GM12891 (cell line): ENCODE measurements around the gene PRMT6.
"Not testable (repeated sequence)": the region's sequence is repeated elsewhere in the genome, so short reads cannot be mapped to it uniquely, and the experiment has no call there.

Source experiments
- POLR2A ChIP-seq: IDR thresholded peaks from 2 replicates; pipeline ENCODE4 v1.6.1; 2011; ENCODE audit warnings: low read depth, low read length, control low read depth
- POLR2AphosphoS5 ChIP-seq: IDR thresholded peaks from 2 replicates; pipeline ENCODE4 v1.6.1; 2011; ENCODE audit warnings: low read depth, low read length, control low read depth

DNA sequence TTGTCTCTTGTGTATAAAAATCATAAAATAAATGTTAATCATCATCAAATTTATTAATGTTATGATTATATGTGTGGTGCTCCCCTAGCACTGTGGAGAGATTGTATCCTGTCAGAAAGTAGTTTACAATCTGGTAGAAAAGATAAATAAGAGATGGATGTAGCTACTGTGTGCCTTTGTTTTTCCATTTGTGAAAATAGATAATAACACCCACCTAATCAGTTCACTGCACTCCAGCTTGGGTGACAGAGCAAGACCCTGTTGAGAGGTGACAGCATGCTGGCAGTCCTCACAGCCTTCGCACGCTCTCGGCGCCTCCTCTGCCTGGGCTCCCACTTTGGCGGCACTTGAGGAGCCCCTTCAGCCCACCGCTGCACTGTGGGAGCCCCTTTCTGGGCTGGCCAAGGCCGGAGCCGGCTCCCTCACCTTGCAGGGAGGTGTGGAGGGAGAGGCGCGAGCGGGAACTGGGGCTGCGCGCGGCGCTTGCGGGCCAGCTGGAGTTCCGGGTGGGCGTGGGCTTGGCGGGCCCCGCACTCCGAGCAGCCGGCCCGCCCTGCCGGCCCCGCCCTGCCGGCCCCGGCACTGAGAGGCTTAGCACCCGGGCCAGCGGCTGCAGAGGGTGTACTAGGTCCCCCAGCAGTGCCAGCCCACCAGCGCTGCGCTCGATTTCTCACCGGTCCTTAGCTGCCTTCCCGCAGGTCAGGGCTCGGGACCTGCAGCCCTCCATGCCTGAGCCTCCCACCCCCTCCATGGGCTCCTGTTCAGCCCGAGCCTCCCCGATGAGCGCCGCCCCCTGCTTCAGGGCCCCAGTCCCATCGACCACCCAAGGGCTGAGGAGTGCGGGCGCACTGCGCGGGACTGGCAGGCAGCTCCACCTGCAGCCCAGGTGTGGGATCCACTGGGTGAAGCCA, 11.9 kb upstream of the PRMT6 start:
- TF ChIP-seq POLR2A, POLR2AphosphoS5: not testable (repeated sequence)
